Endothelial cell (in vitro differentiated cells): ENCODE results near the gene GPR107. TPM values are rescaled to one million over a fixed set of nuclear protein-coding genes. Genes with fewer than 3 reads are reported as not detected.

Source experiments
- DNase-seq: peaks from one replicate; pipeline ENCODE4 v3.0.0; 2021; ENCODE audit warnings: low spot score
- H3K27ac Mint-ChIP-seq: one replicate; pipeline ENCODE4 v1.8.0; 2021; ENCODE audit warnings: mixed read lengths, inconsistent platforms; ENCODE audit not compliant: unreplicated experiment
- H3K27me3 Mint-ChIP-seq: one replicate; pipeline ENCODE4 v1.8.0; 2021; ENCODE audit warnings: mild to moderate bottlenecking, moderate library complexity, mixed read lengths, inconsistent platforms; ENCODE audit not compliant: unreplicated experiment
- H3K36me3 Mint-ChIP-seq: one replicate; pipeline ENCODE4 v1.8.0; 2021; ENCODE audit warnings: mild to moderate bottlenecking, low read depth, mixed read lengths, inconsistent platforms; ENCODE audit not compliant: unreplicated experiment
- H3K4me1 Mint-ChIP-seq: one replicate; pipeline ENCODE4 v1.8.0; 2021; ENCODE audit warnings: mild to moderate bottlenecking, mixed read lengths, inconsistent platforms; ENCODE audit not compliant: unreplicated experiment
- H3K4me3 Mint-ChIP-seq: one replicate; pipeline ENCODE4 v1.8.0; 2021; ENCODE audit warnings: mild to moderate bottlenecking, mixed read lengths, inconsistent platforms; ENCODE audit not compliant: unreplicated experiment
- H3K9me3 Mint-ChIP-seq: one replicate; pipeline ENCODE4 v1.8.0; 2021; ENCODE audit warnings: mixed read lengths, inconsistent platforms; ENCODE audit not compliant: unreplicated experiment
- total RNA-seq: library from RNA; stranded (reverse); fragmentation: NEBNext Ultra II Directional; extraction: Animal tissue kit (Norgen Biotek cat#: 25700); gene quantifications from one replicate; pipeline ENCODE4 v1.2.1, GENCODE V29; 2021; ENCODE audit not compliant: unreplicated experiment
- TF ChIP-seq, protein P1 (sequence below): fragments of 200-600 bp; sonication (generic); IDR thresholded peaks from one replicate; pipeline ENCODE4 v1.5.0; 2021; ENCODE audit warnings: antibody characterized with exemption; ENCODE audit not compliant: unreplicated experiment

Gene GPR107
- total RNA-seq, 1 donor from 2014 or later = 63.5 TPM

DNA sequence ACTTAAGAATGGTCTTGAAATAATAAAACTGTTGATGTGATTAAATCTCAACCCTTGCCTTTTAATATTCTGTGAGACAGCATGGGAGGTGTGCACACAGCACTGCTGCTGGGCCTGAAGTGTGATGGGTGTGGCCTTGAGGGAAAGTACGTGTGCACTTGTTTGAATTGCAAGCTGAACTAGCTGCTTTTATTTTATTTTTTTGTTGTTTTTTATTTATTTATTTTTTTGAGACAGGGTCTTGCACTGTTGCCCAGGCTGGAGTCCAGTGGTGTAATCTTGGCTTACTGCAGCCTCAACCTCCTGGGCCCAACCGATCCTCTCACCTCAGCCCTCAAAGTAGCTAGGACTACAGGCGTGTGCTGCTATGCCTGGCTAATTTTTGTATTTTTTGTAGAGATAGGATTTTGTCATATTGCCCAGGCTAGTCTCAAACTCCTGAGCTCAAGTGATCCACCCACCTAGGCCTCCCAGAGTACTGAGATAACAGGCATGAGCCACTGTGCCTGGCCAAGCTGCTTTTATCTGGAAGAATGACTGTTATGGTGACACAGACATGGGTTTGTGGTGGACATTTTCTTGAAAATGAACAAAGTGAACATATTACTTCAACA, 58.9 kb downstream of the GPR107 start:
- Mint-ChIP-seq H3K9me3 (no peaks in the 10 kb centered on the region), H3K27ac (no peak overlapping the region), H3K27me3 (peaks cover 1% of the 10 kb centered on the region), H3K36me3 (peaks cover 13% of the 10 kb centered on the region), H3K4me3 (no peak overlapping the region), H3K4me1 (no peaks in the 10 kb centered on the region)
- TF ChIP-seq, protein P1, sequence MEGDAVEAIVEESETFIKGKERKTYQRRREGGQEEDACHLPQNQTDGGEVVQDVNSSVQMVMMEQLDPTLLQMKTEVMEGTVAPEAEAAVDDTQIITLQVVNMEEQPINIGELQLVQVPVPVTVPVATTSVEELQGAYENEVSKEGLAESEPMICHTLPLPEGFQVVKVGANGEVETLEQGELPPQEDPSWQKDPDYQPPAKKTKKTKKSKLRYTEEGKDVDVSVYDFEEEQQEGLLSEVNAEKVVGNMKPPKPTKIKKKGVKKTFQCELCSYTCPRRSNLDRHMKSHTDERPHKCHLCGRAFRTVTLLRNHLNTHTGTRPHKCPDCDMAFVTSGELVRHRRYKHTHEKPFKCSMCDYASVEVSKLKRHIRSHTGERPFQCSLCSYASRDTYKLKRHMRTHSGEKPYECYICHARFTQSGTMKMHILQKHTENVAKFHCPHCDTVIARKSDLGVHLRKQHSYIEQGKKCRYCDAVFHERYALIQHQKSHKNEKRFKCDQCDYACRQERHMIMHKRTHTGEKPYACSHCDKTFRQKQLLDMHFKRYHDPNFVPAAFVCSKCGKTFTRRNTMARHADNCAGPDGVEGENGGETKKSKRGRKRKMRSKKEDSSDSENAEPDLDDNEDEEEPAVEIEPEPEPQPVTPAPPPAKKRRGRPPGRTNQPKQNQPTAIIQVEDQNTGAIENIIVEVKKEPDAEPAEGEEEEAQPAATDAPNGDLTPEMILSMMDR = no peak
- DNase-seq = no peak

DNA sequence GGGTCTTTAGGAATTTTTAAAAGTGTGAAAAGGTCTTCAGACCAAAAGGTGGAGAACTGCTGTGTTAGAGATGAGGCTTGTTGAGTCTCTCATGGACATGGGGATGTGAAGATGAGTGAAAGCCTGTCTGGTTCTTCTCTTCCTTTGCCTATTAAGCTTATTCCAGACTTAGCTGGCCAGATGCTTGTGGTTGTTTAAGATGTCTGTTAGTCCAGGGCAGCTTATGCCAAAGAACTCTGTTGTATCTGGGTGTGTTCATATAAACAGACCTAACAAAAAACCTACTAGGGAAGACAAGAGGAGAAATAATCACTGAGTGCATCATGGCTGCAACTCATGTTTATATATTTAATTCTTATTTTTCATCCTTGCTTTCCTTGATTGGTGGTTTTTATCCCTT, 61.0 kb downstream of the GPR107 start:
- Mint-ChIP-seq H3K9me3 (no peaks in the 10 kb centered on the region), H3K27ac (no peak overlapping the region), H3K4me1 (peaks cover 10% of the 10 kb centered on the region), H3K4me3 (no peak overlapping the region), H3K36me3 (peaks cover 19% of the 10 kb centered on the region), H3K27me3 (peaks cover 4% of the 10 kb centered on the region)
- no peak for DNase-seq
- TF ChIP-seq, protein P1 = no peak

- TF ChIP-seq, protein P1 = no peak
- no peak for DNase-seq
- H3K4me3 Mint-ChIP-seq = no peak overlapping the region
- peaks cover 27% of the 10 kb centered on the region for H3K36me3 Mint-ChIP-seq
- no peak overlapping the region for H3K27ac Mint-ChIP-seq
- H3K4me1 Mint-ChIP-seq = peaks cover 19% of the 10 kb centered on the region
- H3K27me3 Mint-ChIP-seq = peaks cover 4% of the 10 kb centered on the region
- H3K9me3 Mint-ChIP-seq = no peaks in the 10 kb centered on the region
Measured at GRCh38 chr9:130116346-130116745, 62.6 kb downstream of the GPR107 start.

- no peak overlapping the region for H3K27ac Mint-ChIP-seq
- peaks cover 22% of the 10 kb centered on the region for H3K4me1 Mint-ChIP-seq
- H3K4me3 Mint-ChIP-seq = no peak overlapping the region
- DNase-seq = no peak
- TF ChIP-seq, protein P1 = no peak
- no peaks in the 10 kb centered on the region for H3K9me3 Mint-ChIP-seq
- peaks cover 27% of the 10 kb centered on the region for H3K36me3 Mint-ChIP-seq
- H3K27me3 Mint-ChIP-seq = peaks cover 4% of the 10 kb centered on the region
Measured at GRCh38 chr9:130117376-130117775, 63.7 kb downstream of the GPR107 start.

GRCh38 chr9:130117816-130118632, 64.3 kb downstream of the GPR107 start:
- TF ChIP-seq, protein P1 = no peak
- Mint-ChIP-seq H3K27me3 (peaks cover 4% of the 10 kb centered on the region), H3K9me3 (no peaks in the 10 kb centered on the region), H3K27ac (no peak overlapping the region), H3K4me1 (peaks cover 22% of the 10 kb centered on the region), H3K4me3 (no peak overlapping the region), H3K36me3 (peaks cover 31% of the 10 kb centered on the region)
- no peak for DNase-seq
